OCI-LY3 (cell line): ENCODE measurements around the gene KAZN.

Experiments
- EZH2phosphoT487 ChIP-seq: fragments of 200-600 bp; shearing (Covaris generic); IDR thresholded peaks from 2 replicates; pipeline ENCODE4 v1.6.1; 2018; ENCODE audit warnings: antibody characterized with exemption, mixed run types, low read depth
- TF ChIP-seq, protein P1 (sequence below): fragments of 200-600, 300-600 bp; sonication (generic); IDR thresholded peaks from 2 replicates; pipeline ENCODE4 v1.5.1; 2014; ENCODE audit warnings: antibody characterized with exemption, low read length, low read depth

DNA sequence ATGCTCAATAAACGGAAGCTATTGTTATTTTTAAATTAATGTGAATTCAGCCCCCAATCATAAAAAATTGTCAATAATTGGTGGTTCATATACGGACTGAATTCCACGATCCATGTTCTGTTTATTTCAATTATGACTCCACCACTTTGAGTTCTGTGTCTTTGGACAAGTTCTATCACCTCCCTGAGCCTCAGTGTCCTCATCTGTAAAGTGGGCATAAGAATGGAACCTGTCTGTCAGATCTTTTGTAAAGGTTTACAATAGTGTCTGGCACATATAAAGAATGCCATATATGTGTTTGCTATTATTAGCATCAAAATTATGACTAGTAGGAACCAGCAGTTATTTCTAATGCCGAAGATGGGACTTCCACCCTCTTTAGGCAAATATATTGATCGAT is 183.3 kb downstream of the KAZN start:
- TF ChIP-seq, protein P1, sequence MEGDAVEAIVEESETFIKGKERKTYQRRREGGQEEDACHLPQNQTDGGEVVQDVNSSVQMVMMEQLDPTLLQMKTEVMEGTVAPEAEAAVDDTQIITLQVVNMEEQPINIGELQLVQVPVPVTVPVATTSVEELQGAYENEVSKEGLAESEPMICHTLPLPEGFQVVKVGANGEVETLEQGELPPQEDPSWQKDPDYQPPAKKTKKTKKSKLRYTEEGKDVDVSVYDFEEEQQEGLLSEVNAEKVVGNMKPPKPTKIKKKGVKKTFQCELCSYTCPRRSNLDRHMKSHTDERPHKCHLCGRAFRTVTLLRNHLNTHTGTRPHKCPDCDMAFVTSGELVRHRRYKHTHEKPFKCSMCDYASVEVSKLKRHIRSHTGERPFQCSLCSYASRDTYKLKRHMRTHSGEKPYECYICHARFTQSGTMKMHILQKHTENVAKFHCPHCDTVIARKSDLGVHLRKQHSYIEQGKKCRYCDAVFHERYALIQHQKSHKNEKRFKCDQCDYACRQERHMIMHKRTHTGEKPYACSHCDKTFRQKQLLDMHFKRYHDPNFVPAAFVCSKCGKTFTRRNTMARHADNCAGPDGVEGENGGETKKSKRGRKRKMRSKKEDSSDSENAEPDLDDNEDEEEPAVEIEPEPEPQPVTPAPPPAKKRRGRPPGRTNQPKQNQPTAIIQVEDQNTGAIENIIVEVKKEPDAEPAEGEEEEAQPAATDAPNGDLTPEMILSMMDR = no peak
- TF ChIP-seq EZH2phosphoT487 = no peak
